ENCODE data around the gene ZNF177.

Gene ZNF177

GRCh38 chr19:9324584-9324962, 38.2 kb upstream of the ZNF177 start:
- H3K4me3 ChIP-seq (ENCODE audit: low read depth, low read length) = peak overlapping the region; percentile 85
- POLR2A ChIA-PET = no interaction called here

DNA sequence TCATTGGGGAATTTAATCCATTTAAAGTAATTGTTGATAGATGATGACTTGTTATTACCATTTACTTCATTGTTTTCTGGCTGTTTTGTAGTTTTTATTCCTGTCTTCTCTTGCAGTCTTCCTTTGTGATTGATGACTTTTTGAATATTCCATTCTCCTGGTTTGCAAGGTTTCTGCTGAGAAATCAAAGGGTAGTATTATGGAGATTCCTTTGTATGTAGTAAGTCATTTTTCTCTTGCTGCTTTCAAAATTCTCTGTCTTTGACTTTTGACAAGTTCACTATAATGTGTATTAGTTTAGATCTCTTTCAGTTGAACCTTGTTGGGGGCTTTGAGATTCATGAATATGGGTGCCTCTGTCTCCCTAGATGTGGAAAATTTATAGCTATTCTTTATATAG, 32.8 kb upstream of the ZNF177 start:
- no peak overlapping the region for H3K4me3 ChIP-seq (ENCODE audit: low read depth, low read length)
- POLR2A ChIA-PET = no interaction called here
- no peak for TF ChIP-seq CTCF (IDR thresholded peaks at IDR 0.05; ENCODE audit: insufficient read depth, low read length, missing control alignments)
- CTCF ChIA-PET = no interaction called here
- DNase-seq (ENCODE audit: low read depth, low spot score) = no peak

More at GRCh38 chr19:9324584-9324962, 38.2 kb upstream of the ZNF177 start:
- DNase-seq (ENCODE audit: low read depth, low spot score) = no peak
- CTCF ChIA-PET = no interaction called here
- no peak for TF ChIP-seq CTCF (IDR thresholded peaks at IDR 0.05; ENCODE audit: insufficient read depth, low read length, missing control alignments)

- H3K4me3 ChIP-seq (ENCODE audit: low read depth, low read length) = no peak overlapping the region
- DNase-seq (ENCODE audit: low read depth, low spot score) = no peak
- ChIA-PET CTCF (no interaction called here), POLR2A (no interaction called here)
- TF ChIP-seq CTCF (IDR thresholded peaks at IDR 0.05; ENCODE audit: insufficient read depth, low read length, missing control alignments) = no peak
Measured at GRCh38 chr19:9342610-9343304, 20.1 kb upstream of the ZNF177 start.

- H3K4me3 ChIP-seq (ENCODE audit: low read depth, low read length) = no peak overlapping the region
- DNase-seq (ENCODE audit: low read depth, low spot score) = no peak
- CTCF ChIA-PET = no interaction called here
- no peak for TF ChIP-seq CTCF (IDR thresholded peaks at IDR 0.05; ENCODE audit: insufficient read depth, low read length, missing control alignments)
- POLR2A ChIA-PET = no interaction called here
Measured at GRCh38 chr19:9345005-9345404, 17.8 kb upstream of the ZNF177 start.

GRCh38 chr19:9348253-9348652, 14.6 kb upstream of the ZNF177 start:
- DNase-seq (ENCODE audit: low read depth, low spot score) = no peak
- CTCF ChIA-PET = no interaction called here
- POLR2A ChIA-PET = no interaction called here
- no peak overlapping the region for H3K4me3 ChIP-seq (ENCODE audit: low read depth, low read length)
- TF ChIP-seq CTCF (IDR thresholded peaks at IDR 0.05; ENCODE audit: insufficient read depth, low read length, missing control alignments) = no peak

GRCh38 chr19:9348671-9349070, 14.1 kb upstream of the ZNF177 start:
- DNase-seq (ENCODE audit: low read depth, low spot score) = no peak
- no peak overlapping the region for H3K4me3 ChIP-seq (ENCODE audit: low read depth, low read length)
- CTCF ChIA-PET = no interaction called here
- TF ChIP-seq CTCF (IDR thresholded peaks at IDR 0.05; ENCODE audit: insufficient read depth, low read length, missing control alignments) = no peak
- POLR2A ChIA-PET = no interaction called here

Data from AG04449 (cell line).